IPS-11a (cell line): ENCODE data around the gene PNPLA6.

Experiments used
- H3K4me3 ChIP-seq: one replicate; pipeline ENCODE4 v1.5.1; 2013; ENCODE audit warnings: low read depth, low read length, control low read depth

The PNPLA6 gene

DNA sequence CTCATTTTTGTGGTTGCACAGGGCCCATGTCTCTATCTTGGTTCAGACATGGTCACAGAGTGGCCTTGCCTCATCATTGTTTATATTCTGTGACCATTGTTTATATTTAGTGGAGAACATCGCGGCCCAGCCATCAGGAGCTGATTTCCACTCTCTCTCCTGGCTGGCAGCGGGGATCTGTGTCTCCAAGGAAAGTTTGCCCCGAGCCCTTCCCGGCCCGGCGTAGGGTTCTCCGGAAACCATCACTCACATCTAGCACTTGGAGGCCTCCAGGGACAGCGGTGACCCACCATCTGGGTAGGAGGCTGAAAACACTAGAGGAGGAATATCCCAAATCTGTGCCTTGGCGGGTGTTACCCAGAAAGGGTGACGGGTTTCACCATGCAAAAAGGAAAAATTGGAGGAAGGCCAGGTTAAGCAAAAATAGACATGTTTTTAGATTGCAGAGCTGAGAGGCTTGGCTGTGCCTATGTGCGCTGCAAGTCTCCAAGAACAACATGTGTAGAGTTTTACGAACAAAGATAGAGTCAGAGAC lies 20.3 kb upstream of the PNPLA6 start:
- no peak overlapping the region for H3K4me3 ChIP-seq

DNA sequence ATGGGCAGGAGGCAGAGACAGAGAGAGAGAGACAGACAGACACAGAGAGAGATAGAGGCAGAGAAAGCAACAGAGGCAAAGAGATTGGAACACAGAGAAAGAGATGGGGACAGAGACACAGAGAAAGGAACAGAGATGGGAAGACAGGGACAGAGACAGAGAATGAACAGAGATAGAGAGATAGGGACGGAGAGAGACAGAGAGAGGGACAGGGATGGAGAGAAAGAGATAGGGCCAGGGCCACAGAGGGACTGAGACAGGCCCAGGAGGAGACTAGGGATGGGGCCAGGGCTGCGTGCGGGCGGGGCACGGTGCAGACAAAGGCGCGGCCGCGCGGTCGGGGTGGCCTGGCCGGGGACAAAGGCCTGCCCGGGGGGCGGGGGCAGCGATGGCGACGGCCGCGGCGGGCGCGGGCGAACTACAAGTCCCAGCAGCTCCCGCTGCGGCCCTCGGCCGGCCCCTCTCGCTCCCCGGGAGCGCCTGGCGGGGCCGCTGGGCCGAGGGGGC lies 19.8 kb upstream of the PNPLA6 start, which contains the start of gene ZNF358:
ZNF358 (plus strand) TSS at position 459 of the 507 bp plus-strand sequence. CDS start 3,140 bp downstream, outside the sequence.
- H3K4me3 ChIP-seq: peak within 1 kb of the TSS; percentile 67

DNA sequence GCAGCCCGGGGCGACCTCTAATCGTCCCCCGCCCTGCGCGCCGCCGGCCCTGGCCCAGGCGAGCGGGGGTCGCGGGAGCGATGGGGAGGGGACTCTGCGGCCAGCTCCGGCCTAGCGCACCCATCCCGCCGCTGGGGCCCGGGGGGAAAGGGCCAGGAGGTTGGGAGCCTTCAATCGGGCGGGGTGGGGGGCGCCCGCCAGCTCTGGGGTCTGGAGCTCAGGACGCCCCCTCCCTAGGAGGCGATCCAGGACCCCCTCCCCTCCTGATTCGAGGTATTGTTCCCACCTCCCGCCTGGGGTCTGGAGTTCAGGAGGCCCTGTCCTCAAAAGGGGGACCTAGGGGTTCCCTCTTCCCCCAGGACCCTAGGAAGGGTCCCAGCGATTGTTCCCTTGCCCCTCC lies 19.2 kb upstream of the PNPLA6 start:
- peak overlapping the region; percentile 67 for H3K4me3 ChIP-seq

DNA sequence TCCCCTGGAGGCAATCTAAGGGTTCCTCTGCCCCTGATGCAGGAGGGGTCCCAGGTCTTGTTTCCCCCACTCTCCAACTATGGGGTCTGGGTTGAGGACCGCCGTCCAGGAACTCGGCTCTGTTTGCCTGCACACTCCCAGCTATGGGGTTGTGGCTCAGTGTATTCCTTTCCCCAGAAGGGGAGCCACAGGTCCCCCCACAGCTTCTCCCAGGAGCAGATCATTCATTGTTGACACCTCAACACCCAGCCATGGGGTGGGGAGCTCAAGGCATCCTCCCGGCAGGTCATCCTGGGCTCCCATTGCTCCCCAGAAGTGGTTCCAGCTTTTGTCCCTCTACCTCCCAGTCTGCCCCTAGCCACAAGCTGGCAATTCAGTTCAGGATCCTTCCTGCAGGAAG lies 18.6 kb upstream of the PNPLA6 start:
- H3K4me3 ChIP-seq: peak overlapping the region; percentile 67

DNA sequence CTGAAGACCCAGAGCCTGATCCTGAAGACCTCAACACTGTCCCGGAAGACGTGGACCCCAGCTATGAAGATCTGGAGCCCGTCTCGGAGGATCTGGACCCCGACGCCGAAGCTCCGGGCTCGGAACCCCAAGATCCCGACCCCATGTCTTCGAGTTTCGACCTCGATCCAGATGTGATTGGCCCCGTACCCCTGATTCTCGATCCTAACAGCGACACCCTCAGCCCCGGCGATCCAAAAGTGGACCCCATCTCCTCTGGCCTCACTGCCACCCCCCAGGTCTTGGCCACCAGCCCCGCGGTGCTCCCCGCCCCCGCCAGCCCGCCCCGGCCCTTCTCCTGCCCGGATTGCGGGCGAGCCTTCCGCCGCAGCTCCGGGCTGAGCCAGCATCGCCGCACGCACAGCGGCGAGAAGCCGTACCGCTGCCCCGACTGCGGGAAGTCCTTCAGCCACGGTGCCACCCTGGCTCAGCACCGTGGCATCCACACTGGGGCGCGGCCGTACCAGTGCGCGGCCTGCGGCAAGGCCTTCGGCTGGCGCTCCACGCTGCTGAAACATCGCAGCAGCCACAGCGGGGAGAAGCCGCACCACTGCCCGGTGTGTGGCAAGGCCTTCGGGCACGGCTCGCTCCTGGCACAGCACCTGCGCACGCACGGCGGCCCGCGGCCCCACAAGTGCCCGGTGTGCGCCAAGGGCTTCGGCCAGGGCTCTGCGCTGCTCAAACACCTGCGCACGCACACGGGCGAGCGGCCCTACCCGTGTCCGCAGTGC lies 16.0 kb upstream of the PNPLA6 start:
- H3K4me3 ChIP-seq: no peak overlapping the region

DNA sequence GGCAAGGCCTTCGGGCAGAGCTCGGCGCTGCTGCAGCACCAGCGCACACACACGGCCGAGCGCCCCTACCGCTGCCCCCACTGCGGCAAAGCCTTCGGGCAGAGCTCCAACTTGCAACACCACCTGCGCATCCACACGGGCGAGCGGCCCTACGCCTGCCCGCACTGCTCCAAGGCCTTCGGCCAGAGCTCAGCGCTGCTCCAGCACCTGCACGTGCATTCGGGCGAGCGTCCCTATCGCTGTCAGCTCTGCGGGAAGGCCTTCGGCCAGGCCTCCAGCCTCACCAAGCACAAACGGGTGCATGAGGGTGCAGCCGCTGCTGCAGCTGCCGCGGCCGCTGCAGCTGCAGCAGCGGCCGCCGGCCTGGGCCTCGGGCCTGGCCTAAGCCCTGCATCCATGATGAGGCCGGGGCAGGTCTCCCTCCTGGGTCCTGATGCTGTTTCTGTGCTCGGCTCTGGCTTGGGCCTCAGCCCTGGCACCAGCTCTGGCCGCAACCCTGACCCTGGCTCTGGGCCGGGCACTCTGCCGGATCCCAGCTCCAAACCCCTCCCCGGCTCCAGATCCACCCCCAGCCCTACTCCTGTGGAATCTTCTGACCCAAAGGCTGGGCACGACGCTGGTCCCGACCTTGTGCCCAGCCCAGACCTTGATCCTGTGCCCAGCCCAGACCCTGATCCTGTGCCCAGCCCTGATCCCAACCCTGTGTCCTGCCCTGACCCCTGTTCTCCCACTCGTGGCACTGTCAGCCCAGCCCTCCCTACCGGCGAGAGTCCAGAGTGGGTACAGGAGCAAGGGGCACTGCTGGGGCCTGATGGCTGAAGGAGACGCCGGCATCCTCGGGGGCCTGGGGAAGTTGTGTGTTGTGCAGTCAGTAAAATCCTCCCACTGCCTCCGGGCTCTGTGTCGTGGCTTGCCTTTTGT lies 15.1 kb upstream of the PNPLA6 start:
- no peak overlapping the region for H3K4me3 ChIP-seq

DNA sequence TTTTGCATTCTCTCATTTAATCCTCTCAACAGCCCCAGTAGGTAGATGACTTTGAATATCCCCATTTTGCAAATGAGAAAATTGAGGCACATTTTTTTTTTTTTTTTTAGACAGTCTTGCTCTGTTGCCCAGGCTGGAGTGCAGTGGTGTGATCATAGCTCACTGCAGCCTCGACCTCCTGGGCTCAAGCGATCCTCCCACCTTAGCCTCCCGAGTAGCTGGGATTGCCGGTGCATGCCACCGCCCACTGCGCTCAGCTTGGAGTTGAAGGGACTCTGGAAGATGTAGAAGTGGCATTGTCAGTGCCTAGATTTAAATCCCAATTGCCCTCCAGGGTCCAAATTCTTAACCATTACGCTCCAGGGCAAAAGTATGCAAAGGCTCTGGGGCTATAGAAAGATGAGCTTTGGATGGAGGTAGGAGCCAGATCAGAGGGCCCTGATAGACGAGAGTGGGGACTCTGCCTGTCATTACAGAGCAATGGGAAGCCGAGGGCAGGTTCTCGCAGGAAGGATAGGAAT lies 13.9 kb upstream of the PNPLA6 start:
- H3K4me3 ChIP-seq: no peak overlapping the region

DNA sequence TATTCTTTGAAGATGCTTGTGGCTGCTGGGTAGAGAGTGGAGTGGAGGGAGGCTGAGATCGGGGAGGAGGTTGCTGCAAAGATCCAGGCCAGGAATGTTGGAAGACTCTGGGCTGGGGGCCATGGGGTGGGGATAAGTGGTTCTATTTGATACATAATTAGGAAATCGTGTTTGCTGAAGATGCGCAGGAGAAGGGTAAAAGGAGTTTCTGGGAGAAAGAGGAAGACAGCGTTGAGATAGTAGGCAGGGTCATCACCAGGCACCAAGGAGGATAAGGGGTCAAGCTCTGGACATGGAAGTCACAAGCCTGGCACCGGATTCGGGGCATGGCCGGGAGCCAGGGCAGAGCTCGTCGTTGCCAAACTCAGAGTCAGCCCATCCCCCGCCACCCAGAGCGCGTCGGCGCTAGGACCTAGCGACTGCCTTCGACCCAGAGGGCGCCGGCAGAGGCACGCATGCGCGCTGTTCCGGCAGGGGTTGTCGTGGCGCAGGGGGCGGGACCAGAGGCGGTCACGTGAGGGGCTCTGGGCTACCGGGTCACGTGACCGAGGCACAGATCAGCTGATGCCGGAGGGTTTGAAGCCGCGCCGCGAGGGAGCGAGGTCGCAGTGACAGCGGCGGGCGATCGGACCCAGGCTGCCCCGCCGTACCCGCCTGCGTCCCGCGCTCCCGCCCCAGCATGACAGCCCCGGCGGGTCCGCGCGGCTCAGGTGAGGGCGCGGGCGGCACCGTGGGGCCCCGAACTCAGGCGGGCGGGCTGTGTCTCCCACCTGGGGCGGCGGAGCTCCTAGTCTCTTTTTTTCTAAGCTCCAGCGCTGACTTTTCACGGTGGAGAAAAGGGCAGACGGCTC lies 13.2 kb upstream of the PNPLA6 start, which contains the start of gene MCOLN1:
MCOLN1 (plus strand) TSS at position 553 of the 851 bp plus-strand sequence; CDS start at position 680, 127 bp downstream.
- peak within 1 kb of the TSS; percentile 56 for H3K4me3 ChIP-seq

DNA sequence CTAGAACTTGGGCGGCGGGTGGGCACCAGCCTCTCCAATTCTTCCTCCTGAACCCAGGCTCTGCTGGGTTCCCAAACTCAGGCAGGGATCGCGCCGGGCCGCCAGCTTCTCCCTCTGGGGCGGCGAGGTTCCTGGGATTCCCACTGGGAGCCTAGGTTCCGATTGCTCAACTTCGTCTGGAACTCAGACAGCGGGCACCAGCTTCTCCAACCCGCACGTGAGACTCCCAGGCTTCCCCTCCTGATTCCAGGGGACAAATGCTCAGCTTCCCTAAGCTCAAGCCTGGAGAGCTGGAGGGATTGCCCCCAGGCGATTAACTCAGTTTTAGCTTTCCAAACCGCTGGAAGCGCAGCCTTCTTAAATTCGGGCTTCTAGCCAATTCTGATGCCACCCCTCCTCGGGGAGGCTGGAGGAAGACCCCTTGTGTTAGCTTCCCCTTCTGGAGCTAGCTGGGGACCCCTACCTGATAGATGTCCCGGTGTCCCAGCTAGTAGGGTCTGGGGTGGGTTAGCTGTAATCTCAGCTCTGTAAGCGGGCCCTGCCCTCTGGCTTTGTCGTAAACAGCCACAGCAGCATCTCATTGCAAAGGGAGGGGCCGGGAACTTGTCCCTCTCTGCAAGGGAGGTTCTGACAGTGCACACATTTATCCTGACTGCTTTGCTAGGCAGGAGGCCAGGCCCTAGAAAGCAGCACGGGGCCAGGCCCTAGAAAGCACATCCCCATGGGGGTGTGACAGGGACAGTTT lies 12.4 kb upstream of the PNPLA6 start:
- H3K4me3 ChIP-seq: peak overlapping the region; percentile 56

DNA sequence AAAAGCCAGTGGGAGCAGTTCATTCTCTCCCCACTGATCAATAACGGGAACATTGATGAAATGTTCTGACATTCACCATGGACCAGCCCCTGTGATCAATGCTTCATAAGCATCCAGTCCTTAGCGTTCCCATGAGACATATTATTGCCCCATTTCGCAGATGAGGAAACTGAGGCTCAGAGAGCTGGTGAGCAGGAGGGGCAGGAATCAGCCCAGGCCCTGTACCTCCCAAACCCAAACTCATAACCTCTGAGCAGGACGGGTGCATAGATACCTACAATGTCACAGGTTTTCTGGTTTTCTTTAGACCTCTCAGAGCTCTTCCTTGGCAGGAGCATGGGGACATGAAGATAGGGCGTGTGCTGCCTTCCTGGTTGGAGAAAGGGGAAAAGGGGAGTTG lies 11.0 kb upstream of the PNPLA6 start:
- H3K4me3 ChIP-seq: no peak overlapping the region

DNA sequence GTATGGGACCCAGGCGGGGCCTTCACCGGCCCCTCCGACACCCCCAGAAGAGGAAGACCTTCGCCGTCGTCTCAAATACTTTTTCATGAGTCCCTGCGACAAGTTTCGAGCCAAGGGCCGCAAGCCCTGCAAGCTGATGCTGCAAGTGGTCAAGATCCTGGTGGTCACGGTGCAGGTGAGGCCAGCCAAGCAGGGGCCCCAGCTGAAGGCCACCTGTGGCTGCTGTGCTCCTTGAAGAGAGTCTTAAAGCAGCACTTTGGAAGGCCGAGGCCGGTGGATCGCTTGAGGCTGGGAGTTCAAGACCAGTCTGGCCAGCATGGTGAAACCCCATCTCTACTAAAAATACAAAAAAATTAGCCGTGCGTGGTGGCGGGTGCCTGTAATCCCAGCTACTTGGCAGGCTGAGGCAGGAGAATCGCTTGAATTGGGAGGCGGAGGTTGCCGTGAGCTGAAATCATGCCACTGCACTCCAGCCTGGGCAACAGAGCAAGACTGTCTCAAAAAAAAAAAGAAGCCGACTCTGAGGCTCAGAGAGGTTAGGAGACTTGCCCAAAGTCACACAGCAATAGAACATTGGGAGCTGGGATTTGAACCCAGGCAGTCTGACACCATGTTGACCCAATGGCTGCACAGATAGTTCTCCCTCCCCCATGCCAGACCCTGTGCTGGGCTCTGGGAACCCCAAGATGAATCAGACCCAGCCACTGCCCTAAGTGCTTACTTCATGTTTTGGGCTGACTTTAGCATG lies 10.4 kb upstream of the PNPLA6 start:
- H3K4me3 ChIP-seq: no peak overlapping the region

DNA sequence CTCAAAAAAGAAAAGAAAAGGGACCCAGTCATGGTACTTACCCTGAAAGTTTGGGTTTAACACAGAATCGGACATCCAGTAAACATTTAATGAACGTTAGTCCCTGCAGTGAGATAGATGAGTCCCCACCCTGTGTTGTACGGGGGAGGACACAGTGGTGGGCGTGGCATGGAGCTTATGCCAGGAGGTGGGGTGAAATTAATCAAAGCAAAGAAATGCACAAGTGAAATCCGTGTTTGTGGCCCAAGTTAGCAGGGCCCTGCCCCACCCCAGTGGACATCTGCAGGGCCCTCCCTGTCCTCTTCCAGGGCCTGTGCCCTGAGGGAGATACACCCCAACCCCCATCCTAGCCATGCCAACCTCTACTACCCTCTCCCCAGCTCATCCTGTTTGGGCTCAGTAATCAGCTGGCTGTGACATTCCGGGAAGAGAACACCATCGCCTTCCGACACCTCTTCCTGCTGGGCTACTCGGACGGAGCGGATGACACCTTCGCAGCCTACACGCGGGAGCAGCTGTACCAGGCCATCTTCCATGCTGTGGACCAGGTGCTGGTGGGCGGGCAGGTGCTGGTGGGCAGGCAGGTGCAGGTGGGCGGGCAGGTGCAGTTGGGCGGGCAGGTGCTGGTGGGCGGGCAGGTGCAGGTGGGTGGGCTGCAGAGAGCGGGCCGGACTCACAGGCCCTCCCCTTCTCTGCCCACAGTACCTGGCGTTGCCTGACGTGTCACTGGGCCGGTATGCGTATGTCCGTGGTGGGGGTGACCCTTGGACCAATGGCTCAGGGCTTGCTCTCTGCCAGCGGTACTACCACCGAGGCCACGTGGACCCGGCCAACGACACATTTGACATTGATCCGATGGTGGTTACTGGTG lies 9.2 kb upstream of the PNPLA6 start:
- no peak overlapping the region for H3K4me3 ChIP-seq

DNA sequence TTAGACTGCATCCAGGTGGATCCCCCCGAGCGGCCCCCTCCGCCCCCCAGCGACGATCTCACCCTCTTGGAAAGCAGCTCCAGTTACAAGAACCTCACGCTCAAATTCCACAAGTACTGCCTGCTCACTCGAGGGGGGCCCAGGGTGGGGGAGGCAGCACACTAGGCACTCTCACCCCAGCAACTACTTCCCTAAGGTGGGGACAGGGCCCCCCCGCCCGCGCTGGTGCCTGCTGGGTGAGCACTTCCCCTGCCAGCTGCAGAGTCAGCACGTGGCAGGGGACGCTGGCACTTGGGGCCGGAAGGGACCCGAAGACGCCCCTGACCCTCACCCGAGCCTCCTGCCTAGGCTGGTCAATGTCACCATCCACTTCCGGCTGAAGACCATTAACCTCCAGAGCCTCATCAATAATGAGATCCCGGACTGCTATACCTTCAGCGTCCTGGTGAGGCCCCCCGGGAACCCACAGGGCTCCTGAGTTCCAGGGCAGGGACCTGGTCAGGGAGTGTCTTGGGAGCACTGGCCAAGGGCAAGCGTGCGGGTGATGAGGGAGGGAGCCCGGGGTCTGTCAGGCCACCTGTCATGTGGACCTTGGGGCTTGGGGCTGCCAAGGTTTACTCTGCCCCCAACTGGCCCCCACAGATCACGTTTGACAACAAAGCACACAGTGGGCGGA lies 7.9 kb upstream of the PNPLA6 start:
- H3K4me3 ChIP-seq: no peak overlapping the region

DNA sequence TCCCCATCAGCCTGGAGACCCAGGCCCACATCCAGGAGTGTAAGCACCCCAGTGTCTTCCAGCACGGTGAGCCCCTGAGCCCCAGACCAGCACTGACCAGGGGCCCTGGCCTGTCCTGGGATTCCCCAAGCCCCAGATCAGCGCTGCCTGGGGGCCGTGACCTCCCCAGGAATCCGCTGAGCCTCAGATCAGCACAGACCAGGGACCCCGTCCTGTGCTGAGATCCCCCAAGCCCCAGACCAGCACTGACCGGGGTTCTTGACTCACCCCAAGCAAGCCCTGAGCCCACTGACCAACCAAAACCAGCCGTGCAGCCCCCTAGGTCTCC lies 7.4 kb upstream of the PNPLA6 start:
- H3K4me3 ChIP-seq: no peak overlapping the region

DNA sequence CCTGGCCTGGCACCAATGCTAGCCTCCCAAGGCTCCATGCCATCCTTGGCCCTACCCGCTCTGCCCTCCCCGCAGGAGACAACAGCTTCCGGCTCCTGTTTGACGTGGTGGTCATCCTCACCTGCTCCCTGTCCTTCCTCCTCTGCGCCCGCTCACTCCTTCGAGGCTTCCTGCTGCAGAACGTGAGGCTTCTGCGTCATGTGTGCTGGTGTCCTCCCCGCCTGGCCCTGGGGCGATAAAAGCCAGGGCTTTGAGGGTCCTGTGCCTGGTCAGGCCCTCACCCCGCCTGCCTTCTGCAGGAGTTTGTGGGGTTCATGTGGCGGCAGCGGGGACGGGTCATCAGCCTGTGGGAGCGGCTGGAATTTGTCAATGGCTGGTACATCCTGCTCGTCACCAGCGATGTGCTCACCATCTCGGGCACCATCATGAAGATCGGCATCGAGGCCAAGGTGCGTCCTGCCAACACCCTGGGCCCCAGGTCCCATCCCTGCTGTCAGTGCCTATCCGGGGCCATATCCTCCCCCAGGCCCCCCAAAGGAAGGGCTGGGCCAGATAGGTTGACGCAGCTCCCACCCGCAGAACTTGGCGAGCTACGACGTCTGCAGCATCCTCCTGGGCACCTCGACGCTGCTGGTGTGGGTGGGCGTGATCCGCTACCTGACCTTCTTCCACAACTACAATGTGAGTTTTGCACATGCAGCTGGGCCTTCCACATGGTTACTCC lies 6.8 kb upstream of the PNPLA6 start:
- no peak overlapping the region for H3K4me3 ChIP-seq

DNA sequence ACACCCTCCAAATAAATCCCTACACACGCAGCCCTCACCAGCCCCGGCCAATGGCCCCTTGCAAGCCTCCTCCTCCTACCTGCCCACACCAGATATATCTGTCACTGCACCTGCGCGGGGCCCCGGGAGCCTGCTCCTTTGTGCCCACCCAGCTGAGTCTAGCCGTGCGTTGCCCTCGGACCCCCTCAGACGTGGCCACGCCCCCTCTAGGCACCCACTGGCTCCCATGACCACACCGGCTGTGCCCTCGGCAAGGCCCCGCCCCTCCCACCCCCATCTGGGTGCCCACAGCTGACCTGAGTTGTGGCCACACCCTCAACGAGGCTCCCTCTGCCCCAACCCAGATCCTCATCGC lies 6.3 kb upstream of the PNPLA6 start:
- H3K4me3 ChIP-seq: no peak overlapping the region
